SKM-1 treated with dmso at 0.1 percent for 144 hours (cell line): Measurements from ENCODE around the gene FASTKD3.
"Not testable (repeated sequence)": the region's sequence is repeated elsewhere in the genome, so short reads cannot be mapped to it uniquely, and the experiment has no call there.

ENCODE experiments used
- DNase-seq: peaks from one replicate; lab custom pipeline; 2025; ENCODE audit not compliant: unreplicated experiment; lab: John Stamatoyannopoulos, UW

FASTKD3 gene, protein sequence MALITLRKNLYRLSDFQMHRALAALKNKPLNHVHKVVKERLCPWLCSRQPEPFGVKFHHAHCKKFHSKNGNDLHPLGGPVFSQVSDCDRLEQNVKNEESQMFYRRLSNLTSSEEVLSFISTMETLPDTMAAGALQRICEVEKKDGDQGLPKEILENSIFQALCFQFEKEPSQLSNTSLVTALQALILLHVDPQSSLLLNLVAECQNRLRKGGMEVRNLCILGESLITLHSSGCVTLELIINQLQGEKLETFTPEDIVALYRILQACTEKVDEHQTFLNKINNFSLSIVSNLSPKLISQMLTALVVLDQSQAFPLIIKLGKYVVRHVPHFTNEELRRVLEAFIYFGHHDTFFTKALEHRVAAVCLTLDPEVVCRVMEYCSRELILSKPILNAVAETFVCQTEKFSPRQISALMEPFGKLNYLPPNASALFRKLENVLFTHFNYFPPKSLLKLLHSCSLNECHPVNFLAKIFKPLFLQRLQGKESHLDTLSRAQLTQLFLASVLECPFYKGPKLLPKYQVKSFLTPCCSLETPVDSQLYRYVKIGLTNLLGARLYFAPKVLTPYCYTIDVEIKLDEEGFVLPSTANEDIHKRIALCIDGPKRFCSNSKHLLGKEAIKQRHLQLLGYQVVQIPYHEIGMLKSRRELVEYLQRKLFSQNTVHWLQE

GRCh38 chr5:7868773-7869473 is at the start of gene FASTKD3, which contains the start of gene MTRR:
Gene FASTKD3 (minus strand): TSS chr5:7869031. CDS start chr5:7868083, 948 bp downstream.
Gene MTRR (plus strand): TSS chr5:7869148. CDS start chr5:7870795, 1,647 bp downstream.
- peak; percentile 89 for DNase-seq

DNA sequence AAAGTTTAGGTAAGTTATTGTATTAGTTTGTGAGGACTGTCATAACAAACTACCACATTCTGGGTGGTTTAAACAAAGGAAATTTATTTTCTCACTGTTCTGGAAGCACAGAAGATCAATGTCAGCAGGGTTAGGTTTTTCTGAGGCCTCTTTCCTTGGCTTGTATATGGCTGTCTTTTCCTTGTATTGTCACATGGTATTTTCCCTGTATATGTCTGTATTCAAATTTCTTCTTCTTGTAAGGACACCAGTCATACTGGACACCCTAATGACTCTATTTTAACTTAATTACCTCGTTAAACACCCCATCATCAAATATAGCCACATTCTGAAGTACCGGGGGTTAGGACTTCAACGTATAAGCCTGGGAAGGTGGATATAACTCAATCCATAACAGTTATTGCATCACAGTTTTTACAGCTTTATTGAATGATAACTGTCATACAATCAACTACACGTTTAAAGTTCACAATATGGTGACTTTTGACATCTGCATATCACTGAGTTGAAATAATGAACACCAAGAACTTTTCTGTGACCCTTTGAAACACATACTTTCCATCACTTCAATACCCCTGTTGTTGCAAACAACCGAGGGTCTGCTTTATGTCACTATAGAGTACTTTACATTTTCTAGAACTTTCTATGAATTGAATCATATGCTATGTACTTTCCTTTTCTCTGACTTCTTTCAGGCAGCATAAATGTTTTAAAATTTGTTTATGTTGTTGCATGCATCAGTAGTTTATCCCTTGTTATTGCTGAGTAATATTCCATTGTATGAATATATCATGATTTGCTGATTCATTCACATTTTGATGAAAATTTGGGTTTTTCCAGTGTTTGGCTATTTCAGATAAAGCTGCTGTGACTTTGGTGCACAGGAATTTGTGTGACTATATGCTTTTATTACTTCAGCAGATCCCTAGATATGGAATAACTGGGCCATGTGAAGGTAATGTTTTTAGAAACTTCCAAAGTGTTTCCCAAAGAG is 48.6 kb upstream of the FASTKD3 start:
- DNase-seq: no peak

DNA sequence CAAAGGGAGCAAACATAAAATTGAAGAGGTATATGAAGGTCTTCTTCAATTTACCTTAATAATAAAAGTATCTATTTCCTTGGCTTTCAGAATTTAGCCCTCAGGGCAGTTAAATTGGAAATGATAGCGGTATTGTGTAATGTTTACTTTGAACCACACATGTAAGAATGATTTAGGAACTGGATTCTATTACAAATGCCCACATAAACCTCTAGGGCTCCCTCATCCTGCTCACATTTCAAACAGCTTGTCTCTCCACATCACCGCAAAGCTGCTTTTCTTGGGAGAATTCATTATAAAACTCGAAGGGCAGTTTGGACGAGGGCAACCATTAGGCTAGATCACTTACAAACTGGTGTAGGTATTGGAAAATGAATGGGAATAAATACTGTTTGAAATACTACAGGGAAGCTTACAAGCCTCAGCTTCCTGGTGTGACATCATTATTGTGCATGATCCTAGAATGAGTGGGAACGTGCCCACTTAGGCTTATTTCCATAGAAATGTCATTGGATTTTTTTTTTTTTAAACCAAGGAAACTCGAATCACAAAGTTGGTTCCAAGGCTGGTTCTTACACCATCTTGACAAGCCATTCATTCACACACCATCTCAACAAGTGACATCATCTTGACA is 47.5 kb upstream of the FASTKD3 start:
- DNase-seq: no peak

- DNase-seq: not testable (repeated sequence)
Observed at GRCh38 chr5:7911429-7911771, 42.6 kb upstream of the FASTKD3 start.

DNA sequence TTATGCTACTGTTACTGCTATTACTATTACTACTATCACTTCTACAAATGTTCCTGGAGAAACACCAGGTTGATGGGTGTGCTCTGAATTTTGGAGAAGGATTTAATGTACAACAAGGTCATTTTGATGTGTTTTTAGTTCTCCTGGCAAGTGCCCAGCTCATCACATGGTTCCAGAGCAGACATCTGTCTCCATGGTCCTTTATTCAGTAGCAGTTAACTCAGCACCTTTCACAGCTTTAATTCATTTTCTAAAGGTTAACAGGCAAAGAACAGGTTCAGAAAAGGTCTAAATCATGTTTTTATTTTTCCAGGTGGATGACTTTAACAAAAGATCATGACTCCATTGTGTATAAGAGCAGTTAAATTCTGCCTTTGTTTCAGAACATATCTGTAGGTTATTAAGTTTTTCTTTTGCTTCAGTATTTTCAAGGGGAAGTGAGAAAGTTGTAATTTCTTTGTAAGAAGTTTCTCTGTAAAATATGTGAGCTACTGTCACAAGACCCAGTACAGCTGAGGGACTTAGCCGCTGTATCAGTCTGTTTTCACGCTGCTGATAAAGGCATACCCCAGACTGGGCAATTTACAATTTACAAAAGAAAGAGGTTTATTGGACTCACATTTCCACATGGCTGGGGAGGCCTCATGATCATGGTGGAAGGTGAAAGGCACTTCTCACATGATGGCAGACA is 42.1 kb upstream of the FASTKD3 start:
- DNase-seq: no peak

DNA sequence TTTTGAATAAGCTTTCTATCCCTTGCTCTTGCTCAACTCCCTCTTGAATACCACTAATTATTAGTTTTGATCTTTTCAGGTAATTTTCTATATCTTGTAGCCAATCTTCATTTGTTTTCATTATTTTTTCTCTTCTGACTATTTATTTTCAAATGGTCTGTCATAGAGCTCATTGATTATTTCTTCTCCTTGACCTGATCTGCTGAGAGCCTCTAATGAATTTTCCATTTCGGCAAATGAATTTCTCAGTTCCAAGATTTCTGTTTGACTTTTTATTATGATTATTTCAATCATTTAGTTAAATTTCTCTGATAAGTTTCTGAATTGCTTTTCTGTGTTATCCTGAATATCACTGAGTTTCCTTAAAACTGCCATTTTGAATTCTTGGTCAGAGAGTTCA is 39.5 kb upstream of the FASTKD3 start:
- DNase-seq: no peak

DNA sequence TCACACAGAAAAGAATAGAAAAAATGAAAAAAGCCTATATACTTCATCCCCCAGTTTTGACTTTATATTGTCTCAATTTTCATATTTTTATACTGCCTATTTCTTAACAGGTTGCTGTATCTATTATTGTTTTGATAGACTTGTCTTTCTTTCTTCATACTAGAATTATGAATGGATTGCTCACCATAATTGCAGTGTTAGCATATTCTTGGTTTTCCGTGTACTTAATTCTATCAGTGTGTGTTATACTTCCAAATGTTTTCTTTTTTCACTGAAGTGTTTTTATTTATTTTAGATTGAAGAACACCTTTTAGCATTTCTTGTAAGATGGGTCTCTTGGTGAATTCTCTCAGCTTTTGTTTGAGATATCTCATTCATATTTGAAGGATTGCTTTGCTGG is 38.8 kb upstream of the FASTKD3 start:
- DNase-seq: no peak

GRCh38 chr5:7904170-7904569 is 35.3 kb upstream of the FASTKD3 start:
- no peak for DNase-seq

- no peak for DNase-seq
Observed at GRCh38 chr5:7902666-7903625, 34.1 kb upstream of the FASTKD3 start.

DNA sequence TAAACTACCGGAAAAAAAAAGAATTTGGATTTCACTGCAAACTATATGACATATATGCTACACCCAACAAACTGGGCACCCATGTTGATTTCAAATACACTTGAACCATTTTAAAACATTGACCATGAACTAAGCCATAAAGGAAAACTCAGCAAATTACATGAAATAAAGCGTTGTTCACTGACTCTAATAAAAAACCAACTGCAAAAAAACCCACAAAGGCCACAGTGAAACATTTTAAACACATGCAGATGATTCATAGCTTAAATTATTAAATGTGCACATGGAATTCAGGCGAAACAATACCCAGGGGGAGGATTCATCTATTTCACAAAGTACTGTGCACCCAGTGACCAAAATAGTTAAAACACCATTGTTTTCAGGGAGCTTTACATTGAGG is 33.4 kb upstream of the FASTKD3 start:
- no peak for DNase-seq

- peak; percentile 11 for DNase-seq
Observed at GRCh38 chr5:7897014-7897600, 28.3 kb upstream of the FASTKD3 start.

- DNase-seq: no peak
Observed at GRCh38 chr5:7894860-7895259, 26.0 kb upstream of the FASTKD3 start.

GRCh38 chr5:7894439-7894838 is 25.6 kb upstream of the FASTKD3 start:
- DNase-seq: no peak

GRCh38 chr5:7888901-7889300 is 20.1 kb upstream of the FASTKD3 start:
- DNase-seq: no peak

DNA sequence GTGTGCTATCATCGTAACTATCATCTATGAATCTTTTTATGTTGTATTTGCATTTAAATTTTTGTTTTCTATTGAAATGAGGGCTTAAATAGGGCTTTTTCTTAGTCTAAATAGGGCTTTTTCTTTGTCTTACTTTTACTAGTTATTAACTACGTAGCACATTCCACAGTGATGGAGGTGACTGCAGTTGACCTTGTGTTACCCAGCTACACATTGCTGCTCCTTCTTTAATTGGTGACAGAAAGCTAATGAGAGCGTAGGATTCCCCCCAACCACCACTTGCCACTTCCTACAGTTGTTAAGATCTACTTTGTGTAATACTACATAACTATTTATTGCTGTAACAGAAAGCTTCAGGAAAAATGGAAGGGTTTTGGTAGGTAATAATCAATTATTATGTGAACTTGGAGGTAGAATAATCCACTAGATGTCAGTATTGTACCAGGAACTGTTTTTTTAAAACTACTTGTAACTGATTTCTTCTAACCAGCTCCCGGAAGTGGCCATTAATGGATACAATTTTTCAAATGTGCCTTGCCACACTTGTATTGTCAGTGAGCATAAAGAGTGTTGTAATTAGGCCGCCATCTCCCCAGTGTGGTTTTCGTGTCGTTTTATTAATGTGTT is 18.1 kb upstream of the FASTKD3 start:
- no peak for DNase-seq

- no peak for DNase-seq
Observed at GRCh38 chr5:7884491-7885267, 15.8 kb upstream of the FASTKD3 start.

- no peak for DNase-seq
Observed at GRCh38 chr5:7882926-7883325, 14.1 kb upstream of the FASTKD3 start.
